ENCODE data around the gene DYNLT3. TPM values are rescaled to one million over a fixed set of nuclear protein-coding genes. Genes with fewer than 3 reads are reported as not detected.
A peak's percentile ranks its signal among the peaks of the same experiment; 100 is the strongest.

Gene DYNLT3
- total and polyA plus RNA-seq, 9 donors: 7.4 to 12.7 (median 10.2) TPM

GRCh38 chrX:37820646-37821045, 26.7 kb downstream of the DYNLT3 start:
- Histone ChIP-seq H3K4me1 (ENCODE audit: control insufficient read depth, insufficient read depth, low read length) (no peaks in the 10 kb centered on the region), H3K27me3 (ENCODE audit: control insufficient read depth, insufficient read depth, low read length) (peaks cover 7% of the 10 kb centered on the region), H3K36me3 (ENCODE audit: control insufficient read depth, insufficient read depth, low read length) (no peaks in the 10 kb centered on the region), H3K4me3 (ENCODE audit: low read length) (no peak overlapping the region), H3K27ac (ENCODE audit: low read length) (no peak overlapping the region), H3K9me3 (replicated peaks; ENCODE audit: control insufficient read depth, low read depth, low read length) (no peaks in the 10 kb centered on the region)
- no peak for DNase-seq
- WGBS (ENCODE audit: insufficient coverage): no CpG with 5 or more reads among the region's 1 CpG

GRCh38 chrX:37818031-37818430, 29.3 kb downstream of the DYNLT3 start:
- Histone ChIP-seq H3K36me3 (ENCODE audit: control insufficient read depth, insufficient read depth, low read length) (no peaks in the 10 kb centered on the region), H3K27ac (ENCODE audit: low read length) (no peak overlapping the region), H3K4me1 (ENCODE audit: control insufficient read depth, insufficient read depth, low read length) (no peaks in the 10 kb centered on the region), H3K4me3 (ENCODE audit: low read length) (no peak overlapping the region), H3K27me3 (ENCODE audit: control insufficient read depth, insufficient read depth, low read length) (peaks cover 9% of the 10 kb centered on the region), H3K9me3 (replicated peaks; ENCODE audit: control insufficient read depth, low read depth, low read length) (no peaks in the 10 kb centered on the region)
- no peak for DNase-seq
- WGBS (ENCODE audit: insufficient coverage): no CpG with 5 or more reads among the region's 2 CpGs

DNA sequence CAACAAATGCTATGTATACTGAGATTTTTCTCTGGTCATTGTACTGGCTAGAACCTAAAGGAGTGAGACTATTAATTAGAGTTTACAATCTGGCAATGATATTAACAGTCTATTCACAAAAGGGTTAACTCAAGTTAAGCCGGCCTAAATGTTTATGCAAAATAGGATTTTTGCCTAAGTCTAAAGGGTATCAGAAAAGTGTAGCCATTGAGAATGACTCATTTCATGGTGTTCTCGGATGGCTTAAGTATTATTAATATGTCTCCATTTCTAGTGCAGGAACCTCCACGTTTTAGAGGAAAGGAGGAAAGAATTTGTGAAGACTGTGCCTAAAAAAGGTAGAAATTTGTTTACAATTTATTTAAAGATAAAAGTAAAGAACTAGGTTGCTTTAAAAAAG, 29.8 kb downstream of the DYNLT3 start:
- Histone ChIP-seq H3K4me3 (ENCODE audit: low read length) (no peak overlapping the region), H3K9me3 (replicated peaks; ENCODE audit: control insufficient read depth, low read depth, low read length) (no peaks in the 10 kb centered on the region), H3K4me1 (ENCODE audit: control insufficient read depth, insufficient read depth, low read length) (no peaks in the 10 kb centered on the region), H3K27me3 (ENCODE audit: control insufficient read depth, insufficient read depth, low read length) (peaks cover 10% of the 10 kb centered on the region), H3K27ac (ENCODE audit: low read length) (no peak overlapping the region), H3K36me3 (ENCODE audit: control insufficient read depth, insufficient read depth, low read length) (no peaks in the 10 kb centered on the region)
- no peak for DNase-seq
- WGBS (ENCODE audit: insufficient coverage): no CpG with 5 or more reads among the region's 3 CpGs

- no peak overlapping the region for H3K4me3 ChIP-seq (ENCODE audit: low read length)
- H3K36me3 ChIP-seq (ENCODE audit: control insufficient read depth, insufficient read depth, low read length): no peaks in the 10 kb centered on the region
- no CpG with 5 or more reads among the region's 2 CpGs for WGBS (ENCODE audit: insufficient coverage)
- peaks cover 11% of the 10 kb centered on the region for H3K27me3 ChIP-seq (ENCODE audit: control insufficient read depth, insufficient read depth, low read length)
- no peak overlapping the region for H3K27ac ChIP-seq (ENCODE audit: low read length)
- H3K9me3 ChIP-seq (replicated peaks; ENCODE audit: control insufficient read depth, low read depth, low read length): no peaks in the 10 kb centered on the region
- DNase-seq: no peak
- no peaks in the 10 kb centered on the region for H3K4me1 ChIP-seq (ENCODE audit: control insufficient read depth, insufficient read depth, low read length)
Observed at GRCh38 chrX:37817176-37817575, 30.2 kb downstream of the DYNLT3 start.

GRCh38 chrX:37816766-37817165, 30.6 kb downstream of the DYNLT3 start:
- no CpG with 5 or more reads among the region's 4 CpGs for WGBS (ENCODE audit: insufficient coverage)
- Histone ChIP-seq H3K36me3 (ENCODE audit: control insufficient read depth, insufficient read depth, low read length) (no peaks in the 10 kb centered on the region), H3K27me3 (ENCODE audit: control insufficient read depth, insufficient read depth, low read length) (peaks cover 11% of the 10 kb centered on the region), H3K4me3 (ENCODE audit: low read length) (no peak overlapping the region), H3K4me1 (ENCODE audit: control insufficient read depth, insufficient read depth, low read length) (no peaks in the 10 kb centered on the region), H3K27ac (ENCODE audit: low read length) (no peak overlapping the region), H3K9me3 (replicated peaks; ENCODE audit: control insufficient read depth, low read depth, low read length) (no peaks in the 10 kb centered on the region)
- DNase-seq: no peak

- Histone ChIP-seq H3K4me3 (ENCODE audit: low read length) (no peak overlapping the region), H3K27ac (ENCODE audit: low read length) (no peak overlapping the region), H3K9me3 (replicated peaks; ENCODE audit: control insufficient read depth, low read depth, low read length) (no peaks in the 10 kb centered on the region), H3K36me3 (ENCODE audit: control insufficient read depth, insufficient read depth, low read length) (no peaks in the 10 kb centered on the region), H3K27me3 (ENCODE audit: control insufficient read depth, insufficient read depth, low read length) (peaks cover 11% of the 10 kb centered on the region), H3K4me1 (ENCODE audit: control insufficient read depth, insufficient read depth, low read length) (no peaks in the 10 kb centered on the region)
- no peak for DNase-seq
- no CpG with 5 or more reads among the region's 5 CpGs for WGBS (ENCODE audit: insufficient coverage)
Observed at GRCh38 chrX:37815366-37815765, 32.0 kb downstream of the DYNLT3 start.

DNA sequence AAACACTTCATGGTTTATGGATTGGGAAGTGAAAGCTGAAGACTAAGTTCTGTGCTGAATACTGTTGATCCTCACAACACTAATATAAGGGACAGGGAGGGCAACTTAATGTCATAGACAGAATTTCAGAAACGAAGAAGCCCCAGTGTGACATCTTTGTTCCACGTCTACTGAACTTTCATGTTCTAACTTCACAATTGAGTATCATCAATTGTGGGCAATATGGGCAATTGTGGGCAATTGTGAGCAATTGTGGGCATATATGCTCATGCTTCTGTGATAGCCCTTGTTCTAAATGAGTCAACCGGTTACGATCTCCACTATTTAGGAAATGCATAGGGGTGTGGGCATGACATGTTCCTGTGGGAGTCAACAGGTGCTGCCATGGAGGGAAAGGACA, 33.8 kb downstream of the DYNLT3 start:
- Histone ChIP-seq H3K27ac (ENCODE audit: low read length) (no peak overlapping the region), H3K9me3 (replicated peaks; ENCODE audit: control insufficient read depth, low read depth, low read length) (no peaks in the 10 kb centered on the region), H3K36me3 (ENCODE audit: control insufficient read depth, insufficient read depth, low read length) (no peaks in the 10 kb centered on the region), H3K4me3 (ENCODE audit: low read length) (no peak overlapping the region), H3K27me3 (ENCODE audit: control insufficient read depth, insufficient read depth, low read length) (peaks cover 9% of the 10 kb centered on the region), H3K4me1 (ENCODE audit: control insufficient read depth, insufficient read depth, low read length) (no peaks in the 10 kb centered on the region)
- peak; percentile 8 for DNase-seq
- no CpG with 5 or more reads among the region's 4 CpGs for WGBS (ENCODE audit: insufficient coverage)

GRCh38 chrX:37812110-37812509, 35.3 kb downstream of the DYNLT3 start:
- H3K27ac ChIP-seq (ENCODE audit: low read length): no peak overlapping the region

DNA sequence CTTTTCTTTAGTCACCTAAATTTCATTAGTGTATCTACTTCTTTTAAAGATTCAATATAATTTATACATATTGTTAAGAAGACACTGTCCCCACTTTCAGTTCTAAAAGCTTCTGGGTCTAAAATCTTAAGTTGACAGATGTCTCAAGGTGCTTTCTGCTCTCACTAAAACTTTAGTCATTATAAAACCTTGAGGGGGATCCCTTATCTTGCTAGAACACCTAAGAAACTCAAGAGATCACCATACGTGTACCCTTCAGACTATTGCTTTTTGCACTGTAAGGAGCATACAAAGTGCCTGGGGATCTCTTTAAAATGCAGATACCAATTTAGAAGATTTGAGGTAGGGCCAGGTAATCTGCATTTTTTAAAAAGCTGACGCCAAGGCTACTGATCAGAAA, 37.4 kb downstream of the DYNLT3 start:
- 50% methylated on average over 1 of the region's 2 CpGs for WGBS (ENCODE audit: insufficient coverage)
- Histone ChIP-seq H3K36me3 (ENCODE audit: control insufficient read depth, insufficient read depth, low read length) (no peaks in the 10 kb centered on the region), H3K4me3 (ENCODE audit: low read length) (no peak overlapping the region), H3K4me1 (ENCODE audit: control insufficient read depth, insufficient read depth, low read length) (no peaks in the 10 kb centered on the region), H3K27me3 (ENCODE audit: control insufficient read depth, insufficient read depth, low read length) (peaks cover 11% of the 10 kb centered on the region), H3K9me3 (replicated peaks; ENCODE audit: control insufficient read depth, low read depth, low read length) (no peaks in the 10 kb centered on the region), H3K27ac (ENCODE audit: low read length) (no peak overlapping the region)
- DNase-seq: no peak

More at GRCh38 chrX:37812110-37812509, 35.3 kb downstream of the DYNLT3 start:
- Histone ChIP-seq H3K27me3 (ENCODE audit: control insufficient read depth, insufficient read depth, low read length) (peaks cover 9% of the 10 kb centered on the region), H3K4me1 (ENCODE audit: control insufficient read depth, insufficient read depth, low read length) (no peaks in the 10 kb centered on the region), H3K4me3 (ENCODE audit: low read length) (no peak overlapping the region), H3K36me3 (ENCODE audit: control insufficient read depth, insufficient read depth, low read length) (no peaks in the 10 kb centered on the region), H3K9me3 (replicated peaks; ENCODE audit: control insufficient read depth, low read depth, low read length) (no peaks in the 10 kb centered on the region)
- WGBS (ENCODE audit: insufficient coverage): 60% methylated on average over 1 of the region's 1 CpG
- peak; percentile 25 for DNase-seq

DNA sequence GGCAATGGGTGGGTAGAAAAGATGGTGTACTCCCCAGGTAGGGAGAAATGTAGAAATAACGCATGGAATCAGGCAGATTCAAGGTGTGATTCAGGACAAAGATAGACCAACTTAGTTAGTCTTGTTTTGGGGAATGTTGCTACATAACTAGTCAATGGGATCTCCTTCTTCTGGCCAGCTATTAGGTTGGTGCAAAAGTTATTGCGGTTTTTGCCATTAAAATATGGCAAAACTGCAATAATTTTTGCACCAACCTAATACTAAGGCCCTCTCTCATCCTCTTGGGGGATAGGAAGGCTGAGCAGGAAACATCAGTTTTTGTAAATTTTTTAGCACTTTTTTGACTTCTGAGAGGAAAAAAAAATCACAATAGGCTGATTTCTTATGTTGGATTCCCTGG, 44.3 kb downstream of the DYNLT3 start:
- Histone ChIP-seq H3K9me3 (replicated peaks; ENCODE audit: control insufficient read depth, low read depth, low read length) (no peaks in the 10 kb centered on the region), H3K27ac (ENCODE audit: low read length) (no peak overlapping the region), H3K36me3 (ENCODE audit: control insufficient read depth, insufficient read depth, low read length) (no peaks in the 10 kb centered on the region), H3K4me1 (ENCODE audit: control insufficient read depth, insufficient read depth, low read length) (no peaks in the 10 kb centered on the region), H3K4me3 (ENCODE audit: low read length) (no peak overlapping the region), H3K27me3 (ENCODE audit: control insufficient read depth, insufficient read depth, low read length) (peaks cover 4% of the 10 kb centered on the region)
- WGBS (ENCODE audit: insufficient coverage): 50% methylated on average over 1 of the region's 2 CpGs
- no peak for DNase-seq

DNA sequence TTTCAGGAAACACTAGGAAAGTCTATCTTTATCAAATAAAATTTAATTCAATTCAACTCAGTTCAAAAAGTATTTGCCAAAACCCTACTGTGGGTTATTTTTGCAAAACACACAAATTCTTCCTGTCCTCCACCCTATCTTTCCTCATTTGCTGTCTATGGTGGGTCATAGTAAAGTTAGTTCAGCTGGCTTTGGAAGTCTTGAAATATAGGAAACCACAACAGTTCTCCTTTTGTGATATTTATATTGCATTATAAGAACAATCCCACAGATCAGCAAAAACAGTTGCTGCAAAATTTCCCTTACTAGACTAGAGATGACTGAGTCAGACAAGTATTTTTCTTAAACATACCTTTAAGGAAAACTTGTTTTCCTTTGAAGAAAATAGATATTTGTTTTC, 45.3 kb downstream of the DYNLT3 start:
- no peaks in the 10 kb centered on the region for H3K36me3 ChIP-seq (ENCODE audit: control insufficient read depth, insufficient read depth, low read length)
- no peaks in the 10 kb centered on the region for H3K4me1 ChIP-seq (ENCODE audit: control insufficient read depth, insufficient read depth, low read length)
- no peak overlapping the region for H3K4me3 ChIP-seq (ENCODE audit: low read length)
- DNase-seq: peak; percentile 40
- H3K9me3 ChIP-seq (replicated peaks; ENCODE audit: control insufficient read depth, low read depth, low read length): no peaks in the 10 kb centered on the region
- H3K27me3 ChIP-seq (ENCODE audit: control insufficient read depth, insufficient read depth, low read length): peaks cover 4% of the 10 kb centered on the region
- no peak overlapping the region for H3K27ac ChIP-seq (ENCODE audit: low read length)
